ENCODE measurements around the gene TAMALIN.

DNA sequence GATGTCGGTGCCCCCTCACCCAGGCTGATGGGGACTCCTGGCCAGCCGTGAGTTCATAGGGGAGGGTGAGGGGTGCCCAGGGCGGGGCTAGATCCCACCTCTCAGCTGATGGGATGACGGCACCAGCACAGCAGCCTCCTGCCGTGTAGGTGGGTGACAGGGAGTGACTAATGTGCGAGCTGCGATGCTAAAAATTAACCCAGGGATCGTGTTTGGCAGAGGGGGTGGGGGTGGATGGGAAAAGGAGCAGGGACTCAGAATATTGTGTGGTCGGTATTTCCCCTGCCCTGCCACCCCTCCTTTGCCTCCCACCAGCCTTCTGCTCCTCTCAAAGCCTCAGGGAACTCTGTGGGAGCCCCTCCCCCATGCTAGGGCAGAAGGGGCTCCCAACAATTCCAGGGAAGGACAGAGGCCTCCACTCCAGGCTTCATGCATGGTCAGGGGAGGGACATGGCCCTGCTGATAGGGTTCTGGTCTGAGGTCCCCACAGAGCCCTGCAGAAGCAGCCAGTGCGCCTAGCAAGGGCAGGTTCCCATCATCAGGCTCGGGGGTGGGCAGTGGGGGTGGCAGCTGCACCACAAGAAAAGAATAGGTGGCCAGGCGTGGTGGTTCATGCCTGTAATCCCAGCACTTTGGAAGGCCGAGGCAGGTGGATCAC is 12.5 kb downstream of the TAMALIN start:
- no peak for TF ChIP-seq POLR2A (IDR thresholded peaks at IDR 0.05; ENCODE audit: low read length)
- TF ChIP-seq GATA1 (IDR thresholded peaks at IDR 0.05; ENCODE audit: low read depth, low read length) = no peak
